ENCODE measurements around the gene METTL1.

DNA sequence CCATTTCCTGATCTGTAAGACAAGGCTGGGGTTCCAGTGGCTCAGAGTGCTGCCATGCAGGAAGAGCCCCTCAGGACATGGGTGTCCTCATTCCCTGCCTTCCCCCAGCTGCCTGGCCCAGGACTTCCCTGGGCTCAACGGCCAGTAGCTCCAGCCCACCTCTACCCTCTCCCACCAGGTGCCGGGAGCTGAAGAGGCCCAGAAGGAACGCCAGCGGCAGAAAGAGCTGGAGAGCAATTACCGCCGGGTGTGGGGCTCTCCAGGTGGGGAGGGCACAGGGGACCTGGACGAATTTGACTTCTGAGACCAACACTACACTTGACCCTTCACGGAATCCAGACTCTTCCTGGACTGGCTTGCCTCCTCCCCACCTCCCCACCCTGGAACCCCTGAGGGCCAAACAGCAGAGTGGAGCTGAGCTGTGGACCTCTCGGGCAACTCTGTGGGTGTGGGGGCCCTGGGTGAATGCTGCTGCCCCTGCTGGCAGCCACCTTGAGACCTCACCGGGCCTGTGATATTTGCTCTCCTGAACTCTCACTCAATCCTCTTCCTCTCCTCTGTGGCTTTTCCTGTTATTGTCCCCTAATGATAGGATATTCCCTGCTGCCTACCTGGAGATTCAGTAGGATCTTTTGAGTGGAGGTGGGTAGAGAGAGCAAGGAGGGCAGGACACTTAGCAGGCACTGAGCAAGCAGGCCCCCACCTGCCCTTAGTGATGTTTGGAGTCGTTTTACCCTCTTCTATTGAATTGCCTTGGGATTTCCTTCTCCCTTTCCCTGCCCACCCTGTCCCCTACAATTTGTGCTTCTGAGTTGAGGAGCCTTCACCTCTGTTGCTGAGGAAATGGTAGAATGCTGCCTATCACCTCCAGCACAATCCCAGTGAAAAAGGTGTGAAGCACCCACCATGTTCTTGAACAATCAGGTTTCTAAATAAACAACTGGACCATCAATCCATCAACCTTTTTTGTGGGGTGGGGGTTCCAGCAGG lies 51.0 kb downstream of the METTL1 start:
- TF ChIP-seq, protein P1, sequence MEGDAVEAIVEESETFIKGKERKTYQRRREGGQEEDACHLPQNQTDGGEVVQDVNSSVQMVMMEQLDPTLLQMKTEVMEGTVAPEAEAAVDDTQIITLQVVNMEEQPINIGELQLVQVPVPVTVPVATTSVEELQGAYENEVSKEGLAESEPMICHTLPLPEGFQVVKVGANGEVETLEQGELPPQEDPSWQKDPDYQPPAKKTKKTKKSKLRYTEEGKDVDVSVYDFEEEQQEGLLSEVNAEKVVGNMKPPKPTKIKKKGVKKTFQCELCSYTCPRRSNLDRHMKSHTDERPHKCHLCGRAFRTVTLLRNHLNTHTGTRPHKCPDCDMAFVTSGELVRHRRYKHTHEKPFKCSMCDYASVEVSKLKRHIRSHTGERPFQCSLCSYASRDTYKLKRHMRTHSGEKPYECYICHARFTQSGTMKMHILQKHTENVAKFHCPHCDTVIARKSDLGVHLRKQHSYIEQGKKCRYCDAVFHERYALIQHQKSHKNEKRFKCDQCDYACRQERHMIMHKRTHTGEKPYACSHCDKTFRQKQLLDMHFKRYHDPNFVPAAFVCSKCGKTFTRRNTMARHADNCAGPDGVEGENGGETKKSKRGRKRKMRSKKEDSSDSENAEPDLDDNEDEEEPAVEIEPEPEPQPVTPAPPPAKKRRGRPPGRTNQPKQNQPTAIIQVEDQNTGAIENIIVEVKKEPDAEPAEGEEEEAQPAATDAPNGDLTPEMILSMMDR (IDR thresholded peaks at IDR 0.05; ENCODE audit: poor library complexity) = no peak
- no peak for TF ChIP-seq EZH2phosphoT487 (IDR thresholded peaks at IDR 0.05; ENCODE audit: low read depth, severe bottlenecking, unreplicated experiment)

All from hepatocyte (in vitro differentiated cells).